GM21723 (cell line): Measurements from ENCODE around the gene STK38.

ENCODE experiments used
- ATAC-seq: cut with Tn5 transposase; IDR thresholded peaks from one replicate; pipeline ENCODE4 v1.9.1; 2021; ENCODE audit warnings: mild to moderate bottlenecking, moderate library complexity; ENCODE audit not compliant: unreplicated experiment

STK38 gene

GRCh38 chr6:36524871-36525270, 22.4 kb downstream of the STK38 start:
- no peak for ATAC-seq

DNA sequence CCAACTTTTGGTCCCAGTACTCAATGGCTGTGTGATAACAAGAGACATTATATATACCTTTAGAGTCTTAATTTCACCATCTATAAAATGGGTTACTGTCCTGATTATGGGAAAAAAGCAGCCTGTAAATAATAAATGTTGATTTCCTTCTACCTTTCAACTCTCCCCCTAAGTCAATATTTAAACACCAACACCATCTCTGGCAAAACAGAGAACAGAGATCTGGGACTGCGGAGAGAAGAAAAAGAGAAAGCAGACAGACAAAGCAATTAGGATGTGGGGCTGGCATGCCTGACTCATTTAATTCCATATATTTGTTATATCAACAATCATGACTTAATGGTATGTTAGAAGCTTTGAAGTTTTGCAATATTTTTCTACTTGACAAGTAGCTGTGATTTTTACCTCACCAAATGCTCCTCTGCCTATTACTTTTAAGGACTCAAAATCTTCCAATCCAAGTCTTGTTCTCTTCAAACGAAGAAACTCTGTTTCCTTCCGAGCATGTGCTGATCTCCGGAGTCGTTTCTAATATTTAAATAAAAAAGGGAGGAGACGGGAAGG, 23.3 kb downstream of the STK38 start:
- ATAC-seq: no peak

DNA sequence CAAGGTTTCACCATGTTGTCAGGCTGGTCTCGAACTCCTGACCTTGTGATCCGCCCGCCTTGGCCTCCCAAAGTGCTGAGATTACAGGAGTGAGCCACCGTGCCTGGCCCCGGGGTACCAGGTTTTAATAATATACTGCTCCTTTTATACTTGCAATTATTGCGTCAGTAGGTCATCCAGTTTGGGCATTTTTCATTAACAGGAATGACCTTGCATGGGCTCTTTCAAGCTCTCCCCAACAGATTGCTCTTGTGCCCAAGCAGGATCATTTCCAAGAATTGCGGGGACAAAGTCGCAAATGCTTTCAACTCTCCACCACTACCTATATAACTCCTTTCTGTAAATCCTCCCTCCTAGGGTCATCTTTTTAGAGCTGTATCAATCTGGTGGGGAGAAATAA, 23.8 kb downstream of the STK38 start:
- ATAC-seq: no peak

- ATAC-seq: no peak
Observed at GRCh38 chr6:36519352-36519751, 27.9 kb downstream of the STK38 start.

GRCh38 chr6:36517408-36517807, 29.9 kb downstream of the STK38 start:
- no peak for ATAC-seq

- no peak for ATAC-seq
Observed at GRCh38 chr6:36516988-36517387, 30.3 kb downstream of the STK38 start.

DNA sequence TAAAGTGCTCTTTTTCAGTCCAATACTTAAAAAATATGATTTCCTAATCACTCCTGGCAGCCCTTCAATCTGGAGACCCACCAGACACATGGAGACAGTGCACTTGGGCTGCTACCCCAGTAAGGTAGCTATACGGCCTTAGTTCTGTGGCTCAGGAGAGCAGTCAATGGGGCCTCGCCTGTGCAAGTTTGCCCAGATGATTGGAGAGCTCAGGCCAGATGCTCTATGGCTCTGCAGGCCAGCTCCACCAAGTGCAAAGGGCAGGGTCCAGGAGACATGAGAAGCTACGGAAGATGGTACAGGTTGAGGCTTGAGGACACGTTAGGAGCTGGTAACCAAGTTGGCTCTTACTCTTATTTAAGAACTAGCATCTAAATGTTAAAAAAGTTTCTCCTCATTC, 30.7 kb downstream of the STK38 start:
- no peak for ATAC-seq

GRCh38 chr6:36515844-36516243, 31.4 kb downstream of the STK38 start:
- ATAC-seq: no peak

DNA sequence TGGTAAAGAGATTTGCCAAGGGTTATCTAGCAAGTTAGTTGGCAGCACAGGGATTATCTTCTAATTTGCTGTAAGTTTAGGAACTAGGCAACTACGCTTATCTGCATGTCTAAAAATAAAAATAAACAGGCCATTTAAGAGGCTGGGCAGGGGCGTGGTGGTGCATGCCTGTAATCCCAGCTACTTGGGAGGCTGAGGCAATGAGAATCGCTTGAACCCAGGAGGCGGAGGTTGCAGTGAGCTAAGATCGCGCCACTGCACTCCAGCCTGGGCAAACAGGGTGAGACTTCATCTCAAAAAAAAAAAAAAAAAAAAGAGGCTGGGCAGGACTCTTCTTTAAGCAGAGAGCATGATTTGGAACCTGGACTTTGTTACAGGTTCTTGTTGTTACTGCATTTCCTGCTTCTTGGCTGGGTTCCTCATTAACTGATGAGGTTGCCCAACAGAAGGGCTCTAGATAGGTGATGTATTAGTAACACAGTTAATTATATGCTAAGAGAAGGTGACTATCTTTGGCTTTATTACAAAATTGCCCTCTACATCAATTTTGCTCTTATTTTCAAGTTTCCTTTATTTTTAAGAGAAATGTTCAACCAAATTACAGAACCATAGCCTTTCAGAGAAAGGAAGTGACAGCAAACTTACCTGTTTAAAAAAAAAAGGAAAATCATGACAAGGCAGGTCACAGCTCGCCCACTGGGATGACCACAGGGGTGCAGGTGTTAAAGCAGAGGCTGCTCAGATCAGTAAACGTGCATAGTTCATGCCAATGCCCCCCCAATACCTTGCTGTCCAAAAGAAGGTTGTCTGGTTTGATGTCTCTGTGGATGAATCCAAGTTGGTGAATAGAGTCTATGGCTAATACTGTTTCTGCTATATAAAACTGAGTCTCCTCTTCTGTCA, 32.5 kb downstream of the STK38 start:
- ATAC-seq: no peak

DNA sequence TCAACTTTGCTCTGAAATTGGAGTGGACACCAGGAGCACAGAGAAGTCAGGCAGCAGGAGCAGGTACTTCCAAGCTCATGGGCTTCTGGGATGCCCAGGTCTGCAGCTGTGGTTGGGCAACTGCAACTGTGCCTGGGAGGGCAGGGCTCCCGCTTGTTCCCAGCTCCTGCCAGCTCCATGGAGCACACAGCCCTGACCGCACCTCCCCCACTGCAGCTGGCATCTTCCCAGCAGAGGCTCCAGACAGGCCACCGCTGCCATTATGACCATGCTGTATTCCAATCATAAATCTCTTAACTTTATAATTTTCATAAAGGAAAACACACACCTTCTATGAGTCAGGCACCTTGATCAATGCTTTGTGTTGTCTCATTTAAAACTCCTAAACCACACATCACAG, 36.9 kb downstream of the STK38 start:
- no peak for ATAC-seq

DNA sequence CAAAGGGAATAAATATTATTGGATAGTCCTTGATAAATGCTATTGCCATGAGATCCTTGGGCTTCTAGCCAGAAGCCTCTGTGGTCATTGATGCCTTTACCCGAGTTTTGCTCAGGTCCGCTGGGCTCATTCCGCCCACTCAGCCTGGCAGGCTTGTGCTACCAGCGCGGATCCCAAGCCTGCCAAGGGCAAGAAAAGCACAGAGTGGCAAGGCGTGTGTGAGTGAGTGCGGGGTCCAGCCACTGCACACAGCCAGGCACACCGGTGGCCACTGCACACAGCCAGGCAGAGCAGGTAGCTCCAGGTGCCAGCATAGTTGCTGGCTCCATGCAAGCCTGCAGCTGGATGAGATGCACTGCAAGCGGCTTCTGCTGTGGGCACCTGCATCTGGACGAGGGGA, 38.7 kb downstream of the STK38 start:
- no peak for ATAC-seq

GRCh38 chr6:36506611-36507010, 40.7 kb downstream of the STK38 start:
- no peak for ATAC-seq

DNA sequence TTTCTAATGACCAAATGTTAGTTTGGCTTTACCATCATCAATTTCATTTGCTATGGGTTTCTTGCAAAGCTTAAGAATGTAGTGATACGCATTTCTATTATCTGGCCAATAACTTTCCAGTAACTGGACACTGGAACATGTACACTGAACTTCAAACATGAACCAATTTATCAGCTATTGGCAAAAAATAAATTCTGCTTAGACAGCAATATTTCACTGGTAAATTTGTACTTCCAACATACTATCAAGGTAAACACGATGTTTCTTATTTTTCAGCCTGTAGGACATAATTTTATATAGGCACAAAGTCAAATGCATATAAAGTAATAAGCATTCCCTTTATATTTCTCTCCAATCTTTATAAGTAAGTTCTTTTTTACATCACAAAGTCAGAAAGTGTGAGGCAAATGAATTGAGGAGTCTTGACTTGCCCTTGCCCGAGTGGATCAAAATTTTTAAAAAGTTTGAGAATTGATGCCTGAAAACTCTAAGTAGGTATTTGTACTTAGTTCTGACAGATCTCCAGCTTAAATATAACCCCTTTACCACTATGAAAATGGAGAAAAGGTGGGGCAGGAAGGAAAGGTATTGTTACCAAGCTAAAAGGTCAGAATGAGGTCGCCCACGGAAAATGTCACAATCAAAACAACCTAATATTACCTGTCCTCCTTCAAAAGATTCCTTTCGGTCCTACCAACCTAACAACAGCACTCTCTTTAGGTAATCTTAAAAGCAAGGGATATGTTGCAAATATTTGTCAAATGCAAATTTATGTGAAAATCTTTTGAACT, 41.3 kb downstream of the STK38 start:
- ATAC-seq: no peak

DNA sequence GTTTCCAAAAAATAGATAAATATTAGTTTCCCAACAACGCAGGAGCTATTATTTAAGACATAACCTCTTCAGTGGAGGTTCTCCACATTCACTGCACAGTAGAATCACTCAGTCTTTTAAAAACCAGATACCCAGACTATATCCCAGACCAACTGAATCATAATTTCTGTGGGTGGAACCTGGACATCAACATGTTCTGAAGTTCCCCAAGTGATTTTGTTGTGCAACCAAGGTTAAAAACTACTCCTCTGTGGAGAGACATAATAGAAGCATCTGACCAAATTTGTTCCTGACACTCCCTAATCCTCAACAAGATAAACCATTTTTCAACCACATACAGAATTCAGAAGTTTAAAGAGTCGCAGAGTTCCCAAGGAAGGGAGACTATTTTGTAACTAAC, 42.3 kb downstream of the STK38 start:
- no peak for ATAC-seq

DNA sequence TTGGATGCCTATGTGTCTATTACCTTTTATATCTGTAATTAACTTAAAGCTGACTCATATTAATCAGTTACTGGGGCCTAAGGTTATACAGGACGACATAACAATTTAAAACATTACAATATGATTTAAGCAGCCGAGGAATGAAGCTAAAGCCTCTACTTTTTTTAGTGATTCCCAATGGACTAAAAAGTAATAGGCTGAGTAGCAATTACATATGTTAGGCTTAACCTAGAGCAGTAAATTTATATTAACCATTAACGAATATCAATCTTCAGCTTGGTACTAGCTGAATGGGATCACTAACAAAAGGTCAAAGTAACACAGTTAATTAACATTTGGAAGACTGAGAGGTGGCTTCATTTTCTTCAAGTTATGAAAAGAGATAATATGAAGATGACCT, 43.1 kb downstream of the STK38 start:
- no peak for ATAC-seq

- no peak for ATAC-seq
Observed at GRCh38 chr6:36501686-36502085, 45.6 kb downstream of the STK38 start.

- no peak for ATAC-seq
Observed at GRCh38 chr6:36499918-36500317, 47.4 kb downstream of the STK38 start.

DNA sequence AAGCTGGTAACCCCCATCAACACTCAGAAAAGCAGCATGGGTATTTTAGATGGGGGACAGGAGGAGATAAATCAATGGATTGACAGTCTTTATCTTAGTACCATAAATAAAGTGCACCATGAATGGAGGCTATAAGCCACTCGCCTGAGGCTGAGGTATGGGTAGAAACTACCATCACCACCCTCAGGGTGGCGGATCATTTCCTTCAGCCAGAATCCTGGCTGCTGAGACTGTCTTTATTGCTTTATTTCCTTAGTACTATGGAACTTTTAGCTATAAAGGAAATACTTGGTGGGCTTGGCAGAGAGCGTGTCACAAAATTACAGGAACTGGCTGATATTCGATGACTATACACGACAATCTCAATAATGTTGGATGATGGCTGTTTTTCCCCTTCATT, 52.2 kb downstream of the STK38 start:
- ATAC-seq: no peak

DNA sequence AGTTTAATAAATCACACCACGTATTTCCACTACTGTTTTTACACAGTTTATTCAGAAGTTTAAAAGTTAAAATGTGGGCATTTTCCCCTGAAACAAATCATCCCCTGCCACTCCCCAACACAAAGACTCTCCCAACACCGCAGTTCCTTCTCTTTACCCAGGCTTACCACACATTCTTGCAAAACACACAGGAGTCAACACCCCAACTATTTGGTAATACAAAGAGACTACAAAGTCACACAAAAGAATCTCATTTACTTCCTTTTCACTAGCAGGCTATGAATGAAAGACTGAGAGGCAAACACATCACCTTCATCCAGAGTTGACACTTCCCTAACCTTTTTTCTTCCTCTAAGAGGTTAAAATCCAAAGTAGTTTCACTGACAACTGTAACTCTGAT, 53.4 kb downstream of the STK38 start:
- ATAC-seq: no peak

DNA sequence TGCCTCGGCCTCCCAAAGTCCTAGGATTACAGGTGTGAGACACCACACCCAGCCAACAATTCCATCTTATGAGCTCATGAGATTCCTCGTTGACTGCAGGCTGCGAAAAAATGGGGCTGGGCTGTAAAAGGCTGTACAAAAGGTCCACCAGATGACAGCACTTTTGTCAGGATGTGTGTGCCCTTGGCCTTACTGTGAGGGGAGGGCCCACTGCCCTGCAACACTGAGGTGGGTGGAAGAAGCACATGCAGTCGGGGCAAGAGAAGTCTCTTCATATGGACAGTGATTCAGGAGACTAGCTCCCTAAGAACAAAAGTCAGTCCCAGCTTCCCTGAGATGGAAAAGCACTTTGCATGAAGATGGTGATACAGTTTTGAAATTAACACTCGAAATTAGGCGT, 54.0 kb downstream of the STK38 start:
- no peak for ATAC-seq

DNA sequence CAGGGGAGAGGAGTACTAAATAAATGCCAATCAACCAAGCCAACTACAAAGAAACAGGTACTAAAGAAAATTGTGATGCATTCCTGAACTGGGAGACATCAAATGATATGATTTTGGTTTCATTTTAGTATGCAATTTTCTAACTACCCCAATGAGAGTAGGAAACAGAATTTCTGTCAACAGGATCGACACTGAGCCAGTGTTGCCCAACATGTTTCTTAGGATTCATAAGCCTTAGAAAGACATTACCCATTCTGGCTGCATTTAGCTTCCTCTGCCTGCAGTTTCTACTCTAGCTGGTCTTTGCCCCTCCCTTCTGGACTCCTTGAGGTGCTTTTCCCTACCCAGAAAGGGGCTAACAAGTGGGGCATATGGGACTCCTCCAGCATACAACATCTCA, 54.7 kb downstream of the STK38 start:
- ATAC-seq: no peak

GRCh38 chr6:36492092-36492491, 55.2 kb downstream of the STK38 start:
- no peak for ATAC-seq
